ENCODE measurements around the gene SUSD4. TPM values are rescaled to one million over a fixed set of nuclear protein-coding genes. Genes with fewer than 3 reads are reported as not detected.

SUSD4 gene
- total RNA-seq, 1 experiment from 2014 or later, result 3.2 TPM

- BruUV-seq (replicated peaks), result no TSS peak
- intact Hi-C loops (cut with micrococcal nuclease; ENCODE audit: unreplicated experiment), result no loop called here
- POLR2A ChIA-PET (ENCODE audit: unreplicated experiment), result interaction anchor here (0.5 kb wide), 1 partner anchor 21 kb away, joined by 4 read pairs; no protein-coding TSS in a partner anchor
- Histone ChIP-seq H3K9me2 (ENCODE audit: insufficient read depth) (no peaks in the 10 kb centered on the region), H3K79me2 (ENCODE audit: low read depth) (no peaks in the 10 kb centered on the region), H3K4me1 (replicated peaks; ENCODE audit: insufficient read depth) (peaks cover 9% of the 10 kb centered on the region), H3K4me2 (no peak overlapping the region), H3K27me3 (ENCODE audit: insufficient read depth, low read depth) (no peaks in the 10 kb centered on the region), H3K36me3 (ENCODE audit: low read depth) (no peaks in the 10 kb centered on the region), H2AFZ (no peak overlapping the region), H3K4me3 (no peak overlapping the region), H3F3A (ENCODE audit: insufficient read depth, low read depth) (no peaks in the 10 kb centered on the region), H4K20me1 (ENCODE audit: insufficient read depth) (no peaks in the 10 kb centered on the region), H3K9me3 (ENCODE audit: insufficient read depth, low read depth) (no peaks in the 10 kb centered on the region; the same call in 1 of the 2 replicates), H3K27ac (no peak overlapping the region)
- CTCF ChIA-PET, result no interaction called here
- TF ChIP-seq EZH2 (IDR thresholded peaks at IDR 0.05; ENCODE audit: low read depth), result no peak
- no peak for TF ChIP-seq CTCF (conservative IDR thresholded peaks at IDR 0.05)
- DNase-seq, result no peak
Observed at GRCh38 chr1:223227031-223227430, 136.9 kb downstream of the SUSD4 start.

DNA sequence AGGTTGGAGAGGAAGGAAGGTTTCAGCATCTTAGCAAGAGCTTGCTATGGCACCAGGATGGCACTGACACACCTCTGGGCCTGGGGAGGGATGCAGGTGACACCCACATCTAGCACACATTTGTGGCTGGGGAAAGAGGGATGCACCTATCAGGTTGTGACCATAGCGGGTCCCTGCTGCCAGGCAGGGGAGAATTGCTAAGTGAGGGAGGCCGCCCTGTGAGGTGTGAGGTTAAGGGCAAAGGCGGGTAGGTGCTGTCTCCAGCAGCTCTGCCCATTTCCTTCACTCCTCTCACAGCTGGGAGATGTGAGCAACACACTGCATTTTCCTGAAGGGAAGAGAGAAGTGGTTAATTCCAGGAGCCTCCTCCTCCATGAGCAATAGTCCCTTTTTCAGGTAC, 137.7 kb downstream of the SUSD4 start:
- no TSS peak for BruUV-seq (replicated peaks)
- no peaks in the 10 kb centered on the region for H3F3A ChIP-seq (ENCODE audit: insufficient read depth, low read depth)
- no peak for TF ChIP-seq CTCF (conservative IDR thresholded peaks at IDR 0.05)
- TF ChIP-seq EZH2 (IDR thresholded peaks at IDR 0.05; ENCODE audit: low read depth), result no peak
- no peaks in the 10 kb centered on the region for H3K36me3 ChIP-seq (ENCODE audit: low read depth)
- no peaks in the 10 kb centered on the region; the same call in 1 of the 2 replicates for H3K9me3 ChIP-seq (ENCODE audit: insufficient read depth, low read depth)
- ChIA-PET CTCF (no interaction called here), POLR2A (ENCODE audit: unreplicated experiment) (no interaction called here)
- H4K20me1 ChIP-seq (ENCODE audit: insufficient read depth), result no peaks in the 10 kb centered on the region
- H3K4me3 ChIP-seq, result no peak overlapping the region
- intact Hi-C loops (cut with micrococcal nuclease; ENCODE audit: unreplicated experiment), result no loop called here
- no peak for DNase-seq
- H3K9me2 ChIP-seq (ENCODE audit: insufficient read depth), result no peaks in the 10 kb centered on the region
- no peaks in the 10 kb centered on the region for H3K79me2 ChIP-seq (ENCODE audit: low read depth)
- H3K27me3 ChIP-seq (ENCODE audit: insufficient read depth, low read depth), result no peaks in the 10 kb centered on the region
- H3K27ac ChIP-seq, result no peak overlapping the region
- no peak overlapping the region for H2AFZ ChIP-seq
- peaks cover 9% of the 10 kb centered on the region for H3K4me1 ChIP-seq (replicated peaks; ENCODE audit: insufficient read depth)
- no peak overlapping the region for H3K4me2 ChIP-seq

- BruUV-seq (replicated peaks), result no TSS peak
- no peak overlapping the region for H3K27ac ChIP-seq
- no peaks in the 10 kb centered on the region for H3K9me3 ChIP-seq (ENCODE audit: insufficient read depth, low read depth)
- H3K4me3 ChIP-seq, result no peak overlapping the region
- no peaks in the 10 kb centered on the region for H3K27me3 ChIP-seq (ENCODE audit: insufficient read depth, low read depth)
- CTCF ChIA-PET, result interaction anchor here (0.6 kb wide), 1 partner anchor 759 kb away, joined by 9 read pairs; no protein-coding TSS in a partner anchor
- no peak overlapping the region for H2AFZ ChIP-seq
- H4K20me1 ChIP-seq (ENCODE audit: insufficient read depth), result no peaks in the 10 kb centered on the region
- H3K79me2 ChIP-seq (ENCODE audit: low read depth), result no peaks in the 10 kb centered on the region
- no peaks in the 10 kb centered on the region for H3F3A ChIP-seq (ENCODE audit: insufficient read depth, low read depth)
- no peak for DNase-seq
- peaks cover 8% of the 10 kb centered on the region for H3K4me1 ChIP-seq (replicated peaks; ENCODE audit: insufficient read depth)
- no peaks in the 10 kb centered on the region for H3K36me3 ChIP-seq (ENCODE audit: low read depth)
- no peak overlapping the region for H3K4me2 ChIP-seq
- TF ChIP-seq EZH2 (IDR thresholded peaks at IDR 0.05; ENCODE audit: low read depth) (no peak), CTCF (conservative IDR thresholded peaks at IDR 0.05) (no peak)
- no peaks in the 10 kb centered on the region for H3K9me2 ChIP-seq (ENCODE audit: insufficient read depth)
- intact Hi-C loops (cut with micrococcal nuclease; ENCODE audit: unreplicated experiment), result no loop called here
- POLR2A ChIA-PET (ENCODE audit: unreplicated experiment), result no interaction called here
Observed at GRCh38 chr1:223225481-223225880, 138.5 kb downstream of the SUSD4 start.

Measured in PC-9 (cell line).